Prostate gland (tissue), 2 donors: ENCODE measurements around the gene MRPL49.

Experiments used
- POLR2A ChIP-seq: fragments of 450-650 bp; IDR thresholded peaks from one replicate; pipeline ENCODE4 v1.6.1; 2016; ENCODE audit warnings: antibody characterized with exemption, mild to moderate bottlenecking
- POLR2AphosphoS5 ChIP-seq: sonication (generic); formaldehyde crosslinking; IDR thresholded peaks from one replicate; pipeline ENCODE4 v1.6.1; 2017; ENCODE audit warnings: antibody characterized with exemption
- TF ChIP-seq, protein P1 (sequence below), 4 experiments: fragments of 200-600 bp in 2 of 4; fragments of 450-650 bp in 2 of 4; sonication (generic) in 2 of 4; IDR thresholded peaks; 1 replicate in 3 of 4; 2 replicates in 1 of 4; pipeline ENCODE4 v1.5.1; 2016 to 2019; ENCODE audit warnings: antibody characterized with exemption in 4 of 4, mild to moderate bottlenecking in 2 of 4, moderate library complexity in 2 of 4

DNA sequence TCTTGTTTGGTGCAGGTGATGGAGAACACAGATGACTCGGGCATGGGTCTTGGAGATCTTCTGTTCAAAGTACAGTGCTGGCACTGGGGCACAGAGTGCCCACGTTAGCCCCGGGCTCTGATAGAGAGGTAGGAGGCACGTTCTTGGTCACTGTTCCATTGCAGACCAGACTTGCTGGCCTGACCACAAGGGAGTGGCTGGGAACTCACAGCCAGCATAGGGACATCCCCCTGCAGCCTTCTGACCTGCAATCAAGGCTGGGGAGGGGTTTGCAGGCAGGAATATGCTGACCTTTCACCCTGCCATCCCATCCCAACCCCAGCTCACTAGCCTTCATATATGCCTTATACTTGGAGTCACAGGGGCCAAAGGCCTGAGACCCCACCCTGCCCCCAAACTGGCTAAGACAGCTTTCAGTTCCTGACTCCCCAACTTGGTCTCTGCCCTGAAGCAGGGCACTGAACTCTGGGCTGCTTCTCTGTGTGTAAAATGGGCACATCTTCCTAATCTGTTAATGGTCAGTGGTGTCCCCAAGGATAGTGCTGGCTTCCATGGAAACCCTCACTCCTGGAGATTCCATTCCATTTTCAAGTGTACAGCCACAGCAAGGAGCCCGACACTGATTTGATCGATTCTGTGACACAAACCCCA lies 4.6 kb downstream of the MRPL49 start:
- TF ChIP-seq, protein P1, sequence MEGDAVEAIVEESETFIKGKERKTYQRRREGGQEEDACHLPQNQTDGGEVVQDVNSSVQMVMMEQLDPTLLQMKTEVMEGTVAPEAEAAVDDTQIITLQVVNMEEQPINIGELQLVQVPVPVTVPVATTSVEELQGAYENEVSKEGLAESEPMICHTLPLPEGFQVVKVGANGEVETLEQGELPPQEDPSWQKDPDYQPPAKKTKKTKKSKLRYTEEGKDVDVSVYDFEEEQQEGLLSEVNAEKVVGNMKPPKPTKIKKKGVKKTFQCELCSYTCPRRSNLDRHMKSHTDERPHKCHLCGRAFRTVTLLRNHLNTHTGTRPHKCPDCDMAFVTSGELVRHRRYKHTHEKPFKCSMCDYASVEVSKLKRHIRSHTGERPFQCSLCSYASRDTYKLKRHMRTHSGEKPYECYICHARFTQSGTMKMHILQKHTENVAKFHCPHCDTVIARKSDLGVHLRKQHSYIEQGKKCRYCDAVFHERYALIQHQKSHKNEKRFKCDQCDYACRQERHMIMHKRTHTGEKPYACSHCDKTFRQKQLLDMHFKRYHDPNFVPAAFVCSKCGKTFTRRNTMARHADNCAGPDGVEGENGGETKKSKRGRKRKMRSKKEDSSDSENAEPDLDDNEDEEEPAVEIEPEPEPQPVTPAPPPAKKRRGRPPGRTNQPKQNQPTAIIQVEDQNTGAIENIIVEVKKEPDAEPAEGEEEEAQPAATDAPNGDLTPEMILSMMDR (IDR thresholded peaks at IDR 0.05), result no peak
- TF ChIP-seq POLR2A, result no peak
- TF ChIP-seq POLR2AphosphoS5, result no peak
